Measurements from ENCODE around the gene RRP1. TPM values are rescaled to one million over a fixed set of nuclear protein-coding genes. Genes with fewer than 3 reads are reported as not detected.

RRP1 gene
- total and polyA plus RNA-seq, 10 of the 15 experiments (the other 5 are each of a cell fraction or from before 2014, with no cell fraction given) = 0.34 to 70.8 (median 35.1) TPM

DNA sequence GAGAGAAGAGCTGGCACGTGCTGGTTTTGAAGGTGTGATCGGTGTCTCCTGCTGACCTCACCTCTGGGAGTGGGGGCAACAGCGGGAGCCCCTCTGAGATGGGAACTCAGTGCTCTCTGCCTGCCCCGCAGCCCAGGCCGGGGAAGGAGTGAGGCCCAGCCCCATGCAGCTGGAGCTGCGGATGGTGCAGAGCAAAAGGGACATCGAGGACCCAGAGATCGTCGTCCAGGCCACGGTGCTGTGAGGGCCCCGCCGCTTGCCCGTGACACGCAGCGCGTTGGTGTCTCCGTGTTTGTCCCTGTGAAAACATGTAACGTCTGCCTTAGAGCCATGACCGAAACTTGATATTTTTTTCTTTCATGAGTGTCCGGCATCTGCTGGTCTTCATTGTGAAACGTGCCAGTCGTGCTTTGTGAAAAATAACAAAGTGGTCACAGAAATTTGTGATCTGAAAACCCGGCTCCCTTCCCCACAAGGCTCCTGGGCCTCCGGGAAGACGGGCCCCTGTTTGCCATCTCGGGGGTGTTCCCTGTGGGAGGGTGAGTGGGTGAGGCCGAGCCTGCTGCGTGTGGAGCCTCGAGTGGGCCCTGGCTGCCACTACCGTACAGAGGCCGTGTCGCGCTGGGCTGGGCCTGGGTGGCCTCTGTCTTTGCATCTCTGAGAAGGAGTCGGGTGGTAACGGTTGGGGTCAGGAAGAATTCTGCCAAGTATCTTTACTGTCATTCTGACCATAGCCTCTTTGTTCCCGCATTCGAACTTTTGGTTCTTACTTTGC is 33.4 kb upstream of the RRP1 start (continued):
- TF ChIP-seq, protein P1, sequence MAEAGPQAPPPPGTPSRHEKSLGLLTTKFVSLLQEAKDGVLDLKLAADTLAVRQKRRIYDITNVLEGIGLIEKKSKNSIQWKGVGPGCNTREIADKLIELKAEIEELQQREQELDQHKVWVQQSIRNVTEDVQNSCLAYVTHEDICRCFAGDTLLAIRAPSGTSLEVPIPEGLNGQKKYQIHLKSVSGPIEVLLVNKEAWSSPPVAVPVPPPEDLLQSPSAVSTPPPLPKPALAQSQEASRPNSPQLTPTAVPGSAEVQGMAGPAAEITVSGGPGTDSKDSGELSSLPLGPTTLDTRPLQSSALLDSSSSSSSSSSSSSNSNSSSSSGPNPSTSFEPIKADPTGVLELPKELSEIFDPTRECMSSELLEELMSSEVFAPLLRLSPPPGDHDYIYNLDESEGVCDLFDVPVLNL (IDR thresholded peaks at IDR 0.05; ENCODE audit: low read depth, low read length) = no peak
- TF ChIP-seq SREBF2 (IDR thresholded peaks at IDR 0.05; ENCODE audit: low read length) (no peak), STAT1 (conservative IDR thresholded peaks at IDR 0.05) (no peak), RAD21 (IDR thresholded peaks at IDR 0.05; ENCODE audit: insufficient read depth, low read depth, low read length) (no peak), NBN (IDR thresholded peaks at IDR 0.05) (no peak), FOS (IDR thresholded peaks at IDR 0.05; ENCODE audit: borderline replicate concordance, extremely low read depth, insufficient read length) (no peak)
- TF ChIP-seq, protein P2, sequence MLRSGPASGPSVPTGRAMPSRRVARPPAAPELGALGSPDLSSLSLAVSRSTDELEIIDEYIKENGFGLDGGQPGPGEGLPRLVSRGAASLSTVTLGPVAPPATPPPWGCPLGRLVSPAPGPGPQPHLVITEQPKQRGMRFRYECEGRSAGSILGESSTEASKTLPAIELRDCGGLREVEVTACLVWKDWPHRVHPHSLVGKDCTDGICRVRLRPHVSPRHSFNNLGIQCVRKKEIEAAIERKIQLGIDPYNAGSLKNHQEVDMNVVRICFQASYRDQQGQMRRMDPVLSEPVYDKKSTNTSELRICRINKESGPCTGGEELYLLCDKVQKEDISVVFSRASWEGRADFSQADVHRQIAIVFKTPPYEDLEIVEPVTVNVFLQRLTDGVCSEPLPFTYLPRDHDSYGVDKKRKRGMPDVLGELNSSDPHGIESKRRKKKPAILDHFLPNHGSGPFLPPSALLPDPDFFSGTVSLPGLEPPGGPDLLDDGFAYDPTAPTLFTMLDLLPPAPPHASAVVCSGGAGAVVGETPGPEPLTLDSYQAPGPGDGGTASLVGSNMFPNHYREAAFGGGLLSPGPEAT (IDR thresholded peaks at IDR 0.05; ENCODE audit: low read depth) = no peak
- TF ChIP-seq, protein P3, sequence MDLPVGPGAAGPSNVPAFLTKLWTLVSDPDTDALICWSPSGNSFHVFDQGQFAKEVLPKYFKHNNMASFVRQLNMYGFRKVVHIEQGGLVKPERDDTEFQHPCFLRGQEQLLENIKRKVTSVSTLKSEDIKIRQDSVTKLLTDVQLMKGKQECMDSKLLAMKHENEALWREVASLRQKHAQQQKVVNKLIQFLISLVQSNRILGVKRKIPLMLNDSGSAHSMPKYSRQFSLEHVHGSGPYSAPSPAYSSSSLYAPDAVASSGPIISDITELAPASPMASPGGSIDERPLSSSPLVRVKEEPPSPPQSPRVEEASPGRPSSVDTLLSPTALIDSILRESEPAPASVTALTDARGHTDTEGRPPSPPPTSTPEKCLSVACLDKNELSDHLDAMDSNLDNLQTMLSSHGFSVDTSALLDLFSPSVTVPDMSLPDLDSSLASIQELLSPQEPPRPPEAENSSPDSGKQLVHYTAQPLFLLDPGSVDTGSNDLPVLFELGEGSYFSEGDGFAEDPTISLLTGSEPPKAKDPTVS (IDR thresholded peaks at IDR 0.05; ENCODE audit: low read depth, low read length) = no peak

Measured in GM12878 (cell line).